NT2/D1 (cell line): ENCODE results near the gene NAE1.

Source experiments
- DNase-seq: peaks from one replicate; pipeline ENCODE4 v3.0.0-alpha.2; 2011; ENCODE audit warnings: low read depth, low spot score
- H3K27me3 ChIP-seq: 2 replicates; pipeline ENCODE4 v1.6.0; 2011; ENCODE audit warnings: mild to moderate bottlenecking; ENCODE audit not compliant: insufficient read length, insufficient read depth
- H3K36me3 ChIP-seq: 2 replicates; pipeline ENCODE4 v1.6.1; 2011; ENCODE audit warnings: mild to moderate bottlenecking, low read length, mixed read lengths; ENCODE audit not compliant: insufficient read depth, insufficient read length
- H3K4me1 ChIP-seq: 2 replicates; pipeline ENCODE4 v1.5.1; 2011; ENCODE audit not compliant: insufficient read depth, insufficient read length
- H3K4me3 ChIP-seq: 2 replicates; pipeline ENCODE4 v1.5.1; 2011; ENCODE audit warnings: low read depth; ENCODE audit not compliant: insufficient read length
- H3K9ac ChIP-seq: 2 replicates; pipeline ENCODE4 v1.6.0; 2011; ENCODE audit warnings: low read depth; ENCODE audit not compliant: insufficient read length
- H3K9me3 ChIP-seq: 2 replicates; pipeline ENCODE4 v1.5.1; 2011; ENCODE audit warnings: mild to moderate bottlenecking, low read length; ENCODE audit not compliant: insufficient read depth
- SUZ12 ChIP-seq: IDR thresholded peaks from 2 replicates; pipeline ENCODE4 v1.6.1; 2011; ENCODE audit not compliant: insufficient read length, insufficient read depth; ENCODE audit errors: extremely low read depth
- YY1 ChIP-seq: IDR thresholded peaks from 2 replicates; pipeline ENCODE4 v1.6.1; 2011; ENCODE audit not compliant: insufficient read length, insufficient read depth
- ZNF274 ChIP-seq: IDR thresholded peaks from 2 replicates; pipeline ENCODE4 v1.6.1; 2011; ENCODE audit warnings: mild to moderate bottlenecking, low read depth, low read length

The NAE1 gene

GRCh38 chr16:66832190-66832589 is 1.4 kb upstream of the NAE1 start:
- Histone ChIP-seq H3K9me3 (no peaks in the 10 kb centered on the region), H3K4me1 (peaks cover 3% of the 10 kb centered on the region), H3K9ac (no peak overlapping the region), H3K4me3 (no peak overlapping the region), H3K36me3 (peaks cover 18% of the 10 kb centered on the region), H3K27me3 (peaks cover 9% of the 10 kb centered on the region)
- TF ChIP-seq YY1: no peak
- TF ChIP-seq ZNF274: no peak
- TF ChIP-seq SUZ12: no peak
- DNase-seq: no peak

- no peaks in the 10 kb centered on the region for H3K27me3 ChIP-seq
- no peak for TF ChIP-seq YY1
- TF ChIP-seq SUZ12: no peak
- no peak for TF ChIP-seq ZNF274
- peaks cover 72% of the 10 kb centered on the region for H3K36me3 ChIP-seq
- H3K9me3 ChIP-seq: no peaks in the 10 kb centered on the region
- DNase-seq: no peak
- H3K4me1 ChIP-seq: no peaks in the 10 kb centered on the region
- no peak overlapping the region for H3K4me3 ChIP-seq
- no peak overlapping the region for H3K9ac ChIP-seq
Measured at GRCh38 chr16:66824006-66824405, 6.8 kb downstream of the NAE1 start.

GRCh38 chr16:66814734-66815133 is 16.0 kb downstream of the NAE1 start:
- TF ChIP-seq ZNF274 (no peak), SUZ12 (no peak), YY1 (no peak)
- H3K36me3 ChIP-seq: peaks cover 90% of the 10 kb centered on the region
- H3K9ac ChIP-seq: no peak overlapping the region
- no peaks in the 10 kb centered on the region for H3K9me3 ChIP-seq
- H3K4me3 ChIP-seq: no peak overlapping the region
- H3K27me3 ChIP-seq: no peaks in the 10 kb centered on the region
- no peaks in the 10 kb centered on the region for H3K4me1 ChIP-seq
- DNase-seq: no peak

- no peaks in the 10 kb centered on the region for H3K27me3 ChIP-seq
- H3K9me3 ChIP-seq: no peaks in the 10 kb centered on the region
- no peak for DNase-seq
- H3K36me3 ChIP-seq: peaks cover 87% of the 10 kb centered on the region
- no peak overlapping the region for H3K9ac ChIP-seq
- no peak overlapping the region for H3K4me3 ChIP-seq
- TF ChIP-seq SUZ12 (no peak), YY1 (no peak), ZNF274 (no peak)
- no peaks in the 10 kb centered on the region for H3K4me1 ChIP-seq
Measured at GRCh38 chr16:66811043-66811442, 19.7 kb downstream of the NAE1 start.

- peaks cover 87% of the 10 kb centered on the region for H3K36me3 ChIP-seq
- no peak overlapping the region for H3K4me3 ChIP-seq
- no peaks in the 10 kb centered on the region for H3K4me1 ChIP-seq
- no peaks in the 10 kb centered on the region for H3K9me3 ChIP-seq
- no peak for DNase-seq
- H3K27me3 ChIP-seq: no peaks in the 10 kb centered on the region
- TF ChIP-seq ZNF274 (no peak), SUZ12 (no peak), YY1 (no peak)
- H3K9ac ChIP-seq: no peak overlapping the region
Measured at GRCh38 chr16:66810391-66810790, 20.4 kb downstream of the NAE1 start.

GRCh38 chr16:66809765-66810164 is 21.0 kb downstream of the NAE1 start:
- no peak for TF ChIP-seq ZNF274
- TF ChIP-seq YY1: no peak
- no peak for TF ChIP-seq SUZ12
- Histone ChIP-seq H3K4me1 (no peaks in the 10 kb centered on the region), H3K9me3 (no peaks in the 10 kb centered on the region), H3K36me3 (peaks cover 87% of the 10 kb centered on the region), H3K4me3 (no peak overlapping the region), H3K27me3 (no peaks in the 10 kb centered on the region), H3K9ac (no peak overlapping the region)
- no peak for DNase-seq

GRCh38 chr16:66802159-66802558 is 28.6 kb downstream of the NAE1 start:
- H3K9ac ChIP-seq: no peak overlapping the region
- H3K9me3 ChIP-seq: no peaks in the 10 kb centered on the region
- no peaks in the 10 kb centered on the region for H3K4me1 ChIP-seq
- TF ChIP-seq ZNF274 (no peak), SUZ12 (no peak), YY1 (no peak)
- no peak overlapping the region for H3K4me3 ChIP-seq
- no peak for DNase-seq
- peaks cover 60% of the 10 kb centered on the region for H3K36me3 ChIP-seq
- H3K27me3 ChIP-seq: no peaks in the 10 kb centered on the region

- no peaks in the 10 kb centered on the region for H3K4me1 ChIP-seq
- no peak within 1 kb of the TSS for H3K9ac ChIP-seq
- no peak within 1 kb of the TSS for H3K4me3 ChIP-seq
- no peaks in the 10 kb centered on the region for H3K27me3 ChIP-seq
- no peaks in the 10 kb centered on the region for H3K9me3 ChIP-seq
- peaks cover 54% of the 10 kb centered on the region for H3K36me3 ChIP-seq
- TF ChIP-seq SUZ12: no peak
- no peak for TF ChIP-seq ZNF274
- TF ChIP-seq YY1: no peak
- DNase-seq: no peak
Measured at GRCh38 chr16:66801320-66802105, 29.3 kb downstream of the NAE1 start, which contains the start of gene TERB1. Gene TERB1, minus strand, starts transcription at chr16:66801584. Its CDS starts 4,786 bp downstream, at chr16:66796798.
